Heart left ventricle (tissue), 16 donors: Measurements from ENCODE around the gene FNIP1. TPM values are rescaled to one million over a fixed set of nuclear protein-coding genes. Genes with fewer than 3 reads are reported as not detected.

Experiments
- ATAC-seq, 4 donors: fragments of 200-7000 bp; cut with Tn5 transposase; one replicate each; pipeline ENCODE4 v1.9.1; 2020 to 2022; ENCODE audit warnings: moderate library complexity in 4 of 4, mild to moderate bottlenecking in 3 of 4, moderate number of reproducible peaks in 1 of 4
- DNase-seq, 5 donors: peaks; one replicate each; pipeline ENCODE4 v3.0.0-alpha.2; 2020
- H3K27ac ChIP-seq, 12 donors: fragments of 200-600 bp; sonication (generic) in 4 of 12; one replicate each; pipeline versions ENCODE4 v1.5.0 to v1.8.0; 2016 to 2022; ENCODE audit warnings: mild to moderate bottlenecking in 2 of 12
- H3K27me3 ChIP-seq, 9 donors: fragments of 200-600 bp; sonication (generic) in 2 of 9; one replicate each; pipeline versions ENCODE4 v1.5.1 to v1.8.0; 2016 to 2022; ENCODE audit warnings: mild to moderate bottlenecking in 3 of 9
- H3K36me3 ChIP-seq, 9 donors: fragments of 200-600 bp; sonication (generic) in 2 of 9; one replicate each; pipeline versions ENCODE4 v1.5.0 to v1.8.0; 2018 to 2022; ENCODE audit warnings: mild to moderate bottlenecking in 2 of 9
- H3K4me1 ChIP-seq, 12 donors: fragments of 200-600 bp; sonication (generic) in 4 of 12; one replicate each; pipeline versions ENCODE4 v1.5.0 to v1.8.0; 2016 to 2022; ENCODE audit warnings: mild to moderate bottlenecking in 3 of 12
- H3K4me3 ChIP-seq, 12 donors: fragments of 200-600 bp; sonication (generic) in 4 of 12; one replicate each; pipeline versions ENCODE4 v1.5.0 to v1.8.0; 2017 to 2022; ENCODE audit warnings: mild to moderate bottlenecking in 9 of 12, moderate library complexity in 4 of 12
- H3K9me3 ChIP-seq, 12 donors: fragments of 200-600 bp; sonication (generic) in 4 of 12; one replicate each; pipeline versions ENCODE4 v1.5.0 to v1.8.0; 2016 to 2022; ENCODE audit warnings: mild to moderate bottlenecking in 1 of 12
- POLR2A ChIP-seq, 2 donors: fragments of 450-650 bp; IDR thresholded peaks; one replicate each; pipeline ENCODE4 v1.6.1; 2017; ENCODE audit warnings: antibody characterized with exemption in 2 of 2, mild to moderate bottlenecking in 2 of 2, moderate library complexity in 2 of 2
- WGBS, 4 donors: extraction: QIAGEN DNeasy Blood & Tissue Kit in 2 of 4; methylation state at CpG; one replicate each; pipeline versions ENCODE4 v1.1.5 to v1.1.7; 2013 to 2018; 5-methylcytosine and 5-hydroxymethylcytosine counted together
- intact Hi-C, 10 donors: fragments of 100-400 bp; cut with DNase I; formaldehyde crosslinking; loops; one replicate each; pipeline versions ENCODE4 v1.11.1 to v1.14.2; 2022
- polyA plus RNA-seq, 2 donors: library from polyadenylated mRNA; stranded (reverse); fragments of 200-250 nt; gene quantifications; one replicate each; pipeline ENCODE4 v1.2.3, GENCODE V29; 2013
- total RNA-seq, 9 donors: library from RNA; depleted of rRNA in 2 of 9; stranded (reverse); fragments of >200 nt in 2 of 9; fragmentation: NEBNext Ultra II Directional in 3 of 9; extraction: Animal tissue kit (Norgen Biotek cat#: 25700) in 3 of 9; gene quantifications; one replicate each; pipeline versions ENCODE4 v1.1.0 to v1.2.4, GENCODE V29; 2016 to 2023
- TF ChIP-seq, protein P1 (sequence below), 12 donors: fragments of 200-600 bp; sonication (generic) in 4 of 12; IDR thresholded peaks; one replicate each; pipeline versions ENCODE4 v1.5.0 to v1.8.0; 2018 to 2022; ENCODE audit warnings: antibody characterized with exemption in 12 of 12, mild to moderate bottlenecking in 5 of 12
- donor health status: ischemic (EF 13 %, LVEDD 7.1; RV severe dilation, severe dysfunction).
- donor health status: healthy with polysubstance abuse.
- donor health status: DM: no; HTN: yes; CAD: no.
- donor health status: DM: no; HTN: no; CAD: no.
- donor health status: ischemic (EF 25% LVEDD 6.9; RV normal size, moderate dysfunction).
- donor health status: ischemic (EF 25% LVEDD 5.7; RV mildly dilated, moderate dysfunction).
- donor health status: healthy.
- donor health status: DM: yes; HTN: yes; CAD: no.
- donor health status: ischemic (EF 35%, LVEDD 5.7; RV mildly dilated, moderate dysfunction).
- donor health status: nonischemic (EF 11% LVEDD 7.7; RV severe dilation, severe dysfunction).
- donor health status: DM: yes; HTN: yes; CAD: no.
- donor health status: PGD.
- donor health status: ischemic (EF 29% LVEDD 5.4; RV normal size, mild dysfunction).
- donor health status: nonischemic (EF 23%, LVEDD 6.1; RV moderate dilation, normal function).

Gene FNIP1
- total and polyA plus RNA-seq, 11 donors = 5.6 to 41.3 (median 33.7) TPM

DNA sequence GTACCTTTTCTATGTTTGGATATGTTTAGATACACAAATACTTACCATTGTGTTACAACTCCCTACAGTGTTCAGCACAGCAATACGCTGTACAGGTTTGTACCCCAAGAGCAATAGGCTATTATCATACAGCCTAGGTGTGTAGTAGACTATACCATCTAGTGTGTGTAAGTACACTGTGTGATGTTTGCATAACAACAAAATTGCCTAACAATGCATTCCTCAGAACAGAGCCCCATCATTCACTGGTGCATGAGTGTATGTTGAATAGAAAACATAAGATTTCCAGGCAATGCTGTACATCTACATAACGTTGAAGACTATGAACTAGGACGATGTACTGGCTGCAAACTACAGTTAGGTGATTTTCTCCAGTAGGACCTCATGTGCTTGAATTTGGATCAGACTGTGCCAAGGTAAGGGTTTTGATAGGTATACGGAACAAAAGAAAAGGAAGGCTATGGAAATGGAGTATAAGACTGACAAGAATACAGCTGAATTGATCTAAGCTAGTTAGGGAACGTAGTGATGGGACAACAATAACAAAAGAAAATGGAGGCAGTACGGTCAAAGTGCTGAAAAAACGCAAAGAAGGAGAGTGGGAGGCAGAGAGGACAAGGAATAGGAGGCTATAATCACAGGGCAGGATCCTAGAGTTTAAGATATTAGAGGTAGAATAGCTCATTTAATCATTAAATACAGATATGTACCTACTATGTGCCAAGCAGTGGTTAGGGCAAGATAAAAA, 46.9 kb downstream of the FNIP1 start:
- ATAC-seq = no peak
- H3K27ac ChIP-seq = no peak overlapping the region
- intact Hi-C loops = no loop called here
- H3K27me3 ChIP-seq = no peaks in the 10 kb centered on the region
- no peaks in the 10 kb centered on the region for H3K9me3 ChIP-seq
- H3K4me3 ChIP-seq = no peak overlapping the region
- no peak for DNase-seq
- no peaks in the 10 kb centered on the region for H3K36me3 ChIP-seq
- TF ChIP-seq, protein P1, sequence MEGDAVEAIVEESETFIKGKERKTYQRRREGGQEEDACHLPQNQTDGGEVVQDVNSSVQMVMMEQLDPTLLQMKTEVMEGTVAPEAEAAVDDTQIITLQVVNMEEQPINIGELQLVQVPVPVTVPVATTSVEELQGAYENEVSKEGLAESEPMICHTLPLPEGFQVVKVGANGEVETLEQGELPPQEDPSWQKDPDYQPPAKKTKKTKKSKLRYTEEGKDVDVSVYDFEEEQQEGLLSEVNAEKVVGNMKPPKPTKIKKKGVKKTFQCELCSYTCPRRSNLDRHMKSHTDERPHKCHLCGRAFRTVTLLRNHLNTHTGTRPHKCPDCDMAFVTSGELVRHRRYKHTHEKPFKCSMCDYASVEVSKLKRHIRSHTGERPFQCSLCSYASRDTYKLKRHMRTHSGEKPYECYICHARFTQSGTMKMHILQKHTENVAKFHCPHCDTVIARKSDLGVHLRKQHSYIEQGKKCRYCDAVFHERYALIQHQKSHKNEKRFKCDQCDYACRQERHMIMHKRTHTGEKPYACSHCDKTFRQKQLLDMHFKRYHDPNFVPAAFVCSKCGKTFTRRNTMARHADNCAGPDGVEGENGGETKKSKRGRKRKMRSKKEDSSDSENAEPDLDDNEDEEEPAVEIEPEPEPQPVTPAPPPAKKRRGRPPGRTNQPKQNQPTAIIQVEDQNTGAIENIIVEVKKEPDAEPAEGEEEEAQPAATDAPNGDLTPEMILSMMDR (IDR thresholded peaks at IDR 0.05) = no peak
- TF ChIP-seq POLR2A (IDR thresholded peaks at IDR 0.05) = no peak
- H3K4me1 ChIP-seq = peaks cover 0 to 24% (median 11%) of the 10 kb centered on the region in 12 donors
- WGBS, 4 donors = 95 to 98% (median 97%) methylated on average over 7 of the region's 7 CpGs

DNA sequence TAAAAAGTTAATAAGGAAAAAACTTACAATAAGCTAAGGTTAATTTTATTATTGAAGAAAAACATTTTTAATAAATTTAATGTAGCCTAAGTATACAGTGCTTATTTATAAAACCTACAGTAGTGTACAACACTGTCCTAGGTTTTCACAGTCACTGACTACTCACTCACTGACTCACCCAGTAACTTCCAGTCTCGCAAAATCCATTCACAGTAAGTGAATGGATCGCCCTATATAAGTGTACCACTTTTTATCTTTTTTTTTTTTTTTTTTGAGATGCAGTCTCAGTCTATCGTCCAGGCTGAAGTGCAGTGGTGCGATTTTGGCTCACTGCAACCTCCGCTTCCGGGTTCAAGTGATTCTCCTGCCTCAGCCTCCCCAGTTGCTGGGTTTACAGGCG, 47.7 kb downstream of the FNIP1 start:
- no peaks in the 10 kb centered on the region for H3K9me3 ChIP-seq
- DNase-seq = no peak
- H3K27ac ChIP-seq = no peak overlapping the region
- no peaks in the 10 kb centered on the region for H3K27me3 ChIP-seq
- no peak for TF ChIP-seq POLR2A (IDR thresholded peaks at IDR 0.05)
- TF ChIP-seq, protein P1 (IDR thresholded peaks at IDR 0.05) = no peak
- H3K4me1 ChIP-seq = peaks cover 0 to 22% (median 8%) of the 10 kb centered on the region in 12 donors
- peaks cover 0 to 4% (median 0%) of the 10 kb centered on the region in 9 donors for H3K36me3 ChIP-seq
- ATAC-seq = peak in 1 of 4 donors; percentile 27
- 90 to 92% (median 91%) methylated on average over 7 of the region's 7 CpGs for WGBS, 4 donors
- intact Hi-C loops = no loop called here
- H3K4me3 ChIP-seq = no peak overlapping the region

DNA sequence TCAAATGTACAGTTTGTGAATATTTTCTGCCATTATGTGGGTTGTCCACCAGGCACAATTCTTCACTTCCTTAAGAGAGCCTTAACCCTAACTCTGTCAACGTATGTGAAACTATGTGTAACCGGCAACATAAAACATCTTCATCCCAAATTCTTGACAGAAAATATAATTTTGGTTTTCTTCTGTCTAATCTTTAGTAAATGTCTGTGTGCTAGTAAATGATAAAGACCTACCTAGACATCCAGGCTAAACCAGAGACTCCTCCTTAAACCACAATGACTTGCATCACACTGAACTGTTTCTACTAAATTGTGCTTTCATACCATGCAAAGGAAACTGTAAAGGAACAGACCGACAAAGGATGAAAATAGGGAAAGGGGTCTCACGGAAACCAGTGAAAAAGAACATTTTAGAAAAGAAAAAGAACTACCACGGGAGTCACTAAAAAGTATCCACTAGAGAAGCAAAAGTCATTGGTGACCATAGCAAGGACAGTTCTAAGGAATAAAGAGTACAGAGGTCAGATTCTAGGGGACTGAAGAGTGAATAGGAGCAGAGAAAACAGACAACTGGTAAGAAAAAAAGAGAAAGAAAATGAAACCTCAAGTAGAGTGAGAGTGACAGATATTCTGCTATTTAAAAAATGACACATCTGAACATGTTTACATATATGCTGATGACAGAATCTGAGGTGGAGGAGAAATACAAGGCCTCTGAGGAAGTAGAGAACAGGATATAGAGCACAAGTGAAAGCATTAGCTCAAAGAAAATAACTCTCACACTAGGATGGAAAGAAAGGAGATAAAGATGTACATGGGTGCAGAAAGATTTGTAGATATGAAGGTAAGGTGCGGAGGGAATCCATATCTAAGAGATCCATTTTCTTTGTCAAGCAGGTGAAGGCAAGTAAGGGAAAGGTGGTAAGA, 49.4 kb downstream of the FNIP1 start:
- peak overlapping the region in 2 of 12 donors; percentile 3 to 57 for H3K27ac ChIP-seq
- peak in 1 of 4 donors; percentile 24 for ATAC-seq

More for the DNA sequence above, 49.4 kb downstream of the FNIP1 start:
- 80 to 89% (median 87%) methylated on average over 6 of the region's 6 CpGs for WGBS, 4 donors
- no peak for TF ChIP-seq POLR2A (IDR thresholded peaks at IDR 0.05)
- TF ChIP-seq, protein P1 (IDR thresholded peaks at IDR 0.05) = no peak
- DNase-seq = no peak
- Histone ChIP-seq H3K27me3 (no peaks in the 10 kb centered on the region), H3K4me3 (no peak overlapping the region), H3K36me3 (peaks cover 0 to 21% (median 15%) of the 10 kb centered on the region in 9 donors), H3K9me3 (no peaks in the 10 kb centered on the region), H3K4me1 (peaks cover 0 to 22% (median 5%) of the 10 kb centered on the region in 12 donors)
- intact Hi-C loops = no loop called here
